Nephron progenitor cell (in vitro differentiated cells): ENCODE data around the gene ZBTB7C.
A peak's percentile ranks its signal among the peaks of the same experiment; 100 is the strongest.

Experiments used
- DNase-seq: peaks from one replicate; pipeline ENCODE4 v3.0.0; 2021
- H3K27ac Mint-ChIP-seq: 2 replicates; pipeline ENCODE4 v1.8.0; 2021; ENCODE audit warnings: mild to moderate bottlenecking, moderate library complexity, mixed read lengths
- H3K27me3 Mint-ChIP-seq: 2 replicates; pipeline ENCODE4 v1.8.0; 2021; ENCODE audit warnings: mild to moderate bottlenecking, low read depth, mixed read lengths; ENCODE audit not compliant: poor library complexity
- H3K36me3 Mint-ChIP-seq: 2 replicates; pipeline ENCODE4 v1.8.0; 2021; ENCODE audit warnings: low read depth, mixed read lengths
- H3K4me1 Mint-ChIP-seq: 2 replicates; pipeline ENCODE4 v1.8.0; 2021; ENCODE audit warnings: mixed read lengths
- H3K4me3 Mint-ChIP-seq: 2 replicates; pipeline ENCODE4 v1.8.0; 2021; ENCODE audit warnings: mild to moderate bottlenecking, moderate library complexity, mixed read lengths
- H3K9me3 Mint-ChIP-seq: 2 replicates; pipeline ENCODE4 v1.8.0; 2021; ENCODE audit warnings: mild to moderate bottlenecking, moderate library complexity, mixed read lengths
- CTCF ChIP-seq: fragments of 200-600 bp; sonication (generic); IDR thresholded peaks from 2 replicates; pipeline ENCODE4 v1.5.0; 2021; ENCODE audit warnings: antibody characterized with exemption

ZBTB7C gene

GRCh38 chr18:48163738-48164115 lies 245.5 kb downstream of the ZBTB7C start:
- Mint-ChIP-seq H3K9me3 (no peaks in the 10 kb centered on the region), H3K4me1 (peaks cover 75% of the 10 kb centered on the region), H3K36me3 (no peaks in the 10 kb centered on the region), H3K27me3 (peaks cover 19% of the 10 kb centered on the region), H3K4me3 (no peak overlapping the region), H3K27ac (no peak overlapping the region)
- DNase-seq = no peak
- TF ChIP-seq CTCF = no peak

- Mint-ChIP-seq H3K4me1 (peaks cover 75% of the 10 kb centered on the region), H3K36me3 (no peaks in the 10 kb centered on the region), H3K27ac (no peak overlapping the region), H3K9me3 (no peaks in the 10 kb centered on the region), H3K27me3 (peaks cover 22% of the 10 kb centered on the region), H3K4me3 (peak overlapping the region; percentile 63)
- no peak for TF ChIP-seq CTCF
- no peak for DNase-seq
These were observed 246.0 kb downstream of the ZBTB7C start for GRCh38 chr18:48162956-48163737.

DNA sequence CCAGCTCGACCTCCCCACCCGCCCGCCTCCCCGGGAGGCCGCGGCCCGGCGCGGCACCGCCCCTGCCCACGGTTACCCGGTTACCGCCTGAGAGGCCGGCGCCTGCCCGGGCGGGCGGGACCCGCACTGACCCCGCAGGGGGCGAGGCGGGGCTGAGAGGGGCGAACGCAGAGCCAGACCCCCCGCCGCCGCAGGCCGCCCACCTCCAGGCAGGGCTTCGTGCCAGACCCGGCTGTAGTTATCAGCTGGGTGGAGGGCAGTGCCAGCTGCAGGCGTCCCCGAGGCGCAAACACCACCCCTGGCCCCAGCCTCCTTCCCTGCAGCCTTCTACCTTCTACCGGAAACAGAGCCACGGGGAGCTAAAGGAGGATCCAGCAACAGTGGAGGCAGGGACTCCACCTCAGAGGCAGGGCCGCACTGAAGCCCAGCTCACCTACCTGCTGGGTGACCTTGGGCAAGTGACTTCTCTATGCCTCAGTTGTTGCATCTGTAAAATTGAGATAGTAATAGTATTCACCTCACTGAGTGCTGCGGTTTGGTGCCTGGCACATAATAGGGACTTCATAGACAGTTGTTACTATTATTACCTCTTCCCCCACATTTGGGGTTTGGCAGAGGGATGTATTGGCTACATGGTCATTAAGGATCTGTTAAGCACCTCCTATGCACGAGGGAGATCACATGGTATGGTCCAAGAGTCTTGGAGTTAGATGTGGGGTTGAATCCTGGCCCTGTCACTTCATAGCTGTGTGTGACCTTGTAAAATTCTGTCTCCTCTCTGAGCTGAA lies 247.1 kb downstream of the ZBTB7C start:
- no peak for TF ChIP-seq CTCF
- Mint-ChIP-seq H3K36me3 (no peaks in the 10 kb centered on the region), H3K27me3 (peaks cover 27% of the 10 kb centered on the region), H3K27ac (no peak overlapping the region), H3K4me1 (peaks cover 67% of the 10 kb centered on the region), H3K9me3 (no peaks in the 10 kb centered on the region), H3K4me3 (peak overlapping the region; percentile 63)
- no peak for DNase-seq

- peak overlapping the region; percentile 81 for H3K4me3 Mint-ChIP-seq
- H3K4me1 Mint-ChIP-seq = peaks cover 62% of the 10 kb centered on the region
- no peaks in the 10 kb centered on the region for H3K36me3 Mint-ChIP-seq
- H3K27ac Mint-ChIP-seq = no peak overlapping the region
- no peak for TF ChIP-seq CTCF
- peaks cover 27% of the 10 kb centered on the region for H3K27me3 Mint-ChIP-seq
- peak; percentile 91 for DNase-seq
- no peaks in the 10 kb centered on the region for H3K9me3 Mint-ChIP-seq
These were observed 247.8 kb downstream of the ZBTB7C start for GRCh38 chr18:48161191-48161910.

DNA sequence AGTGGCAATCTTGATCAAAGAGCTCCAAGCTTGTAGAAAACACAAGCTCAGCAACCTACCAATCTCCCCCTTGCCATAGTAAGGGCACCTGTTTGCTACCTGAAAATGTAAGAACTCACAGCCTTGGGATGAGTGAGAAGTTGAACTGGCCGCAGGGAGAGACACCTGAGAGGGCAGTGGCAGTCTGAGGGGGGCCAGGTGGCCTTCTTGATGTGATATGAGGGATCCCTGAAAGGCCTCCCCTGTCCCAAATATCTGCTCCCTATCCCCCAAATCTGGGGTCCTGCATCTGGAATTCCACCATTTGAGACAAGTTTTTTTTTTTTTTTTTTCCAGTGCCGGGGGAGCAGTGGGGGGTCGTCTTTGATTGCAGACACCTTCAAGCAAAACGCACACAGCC lies 248.6 kb downstream of the ZBTB7C start:
- Mint-ChIP-seq H3K36me3 (no peaks in the 10 kb centered on the region), H3K4me3 (peak overlapping the region; percentile 81), H3K27ac (no peak overlapping the region), H3K9me3 (no peaks in the 10 kb centered on the region), H3K27me3 (peaks cover 24% of the 10 kb centered on the region), H3K4me1 (peaks cover 55% of the 10 kb centered on the region)
- DNase-seq = no peak
- TF ChIP-seq CTCF = no peak
